Neural cell (in vitro differentiated cells): Measurements from ENCODE around the gene GJB2. TPM values are rescaled to one million over a fixed set of nuclear protein-coding genes. Genes with fewer than 3 reads are reported as not detected.

Experiments
- H2AFZ ChIP-seq: fragments of 200-600, 300-800 bp; sonication (generic), shearing (Covaris generic); 2 replicates; pipeline ENCODE4 v1.6.0; 2014; ENCODE audit warnings: low read depth, mild to moderate bottlenecking, antibody characterized with exemption, low read length, moderate library complexity
- H3F3A ChIP-seq: fragments of 200-600 bp; shearing (Covaris generic); 2 replicates; pipeline ENCODE4 v1.6.1; 2016; ENCODE audit warnings: mild to moderate bottlenecking, moderate library complexity, mixed read lengths, antibody characterized with exemption, low read length; ENCODE audit not compliant: insufficient read depth, poor library complexity, severe bottlenecking
- H3K27ac ChIP-seq: fragments of 200-600, 300-800 bp; sonication (generic), shearing (Covaris generic); 2 replicates; pipeline ENCODE4 v1.5.1; 2014; ENCODE audit warnings: mild to moderate bottlenecking, low read length, moderate library complexity
- H3K27me3 ChIP-seq: fragments of 300-800, 200-600 bp; sonication (generic), shearing (Covaris generic); 2 replicates; pipeline ENCODE4 v1.6.0; 2014; ENCODE audit warnings: mild to moderate bottlenecking, low read depth, low read length, moderate library complexity; ENCODE audit not compliant: insufficient read depth
- H3K36me3 ChIP-seq: fragments of 300-800, 200-600 bp; sonication (generic), shearing (Covaris generic); 2 replicates; pipeline ENCODE4 v1.5.1; 2014; ENCODE audit warnings: mild to moderate bottlenecking, antibody characterized with exemption, low read length, moderate library complexity; ENCODE audit not compliant: insufficient read depth
- H3K4me2 ChIP-seq: fragments of 300-800, 200-600 bp; sonication (generic), shearing (Covaris generic); 2 replicates; pipeline ENCODE4 v1.6.0; 2014; ENCODE audit warnings: mild to moderate bottlenecking, low read length
- H3K4me3 ChIP-seq: fragments of 300-800, 200-600 bp; sonication (generic), shearing (Covaris generic); 2 replicates; pipeline ENCODE4 v1.5.1; 2014; ENCODE audit warnings: mild to moderate bottlenecking, low read length, moderate library complexity
- H3K79me2 ChIP-seq: fragments of 200-600 bp; shearing (Covaris generic); replicated peaks from 2 replicates; pipeline ENCODE4 v1.6.0; 2014; ENCODE audit warnings: mild to moderate bottlenecking, low read length, moderate library complexity; ENCODE audit not compliant: insufficient read depth
- H3K9ac ChIP-seq: fragments of 300-800, 200-600 bp; sonication (generic), shearing (Covaris generic); 2 replicates; pipeline ENCODE4 v1.6.1; 2016; ENCODE audit warnings: mild to moderate bottlenecking, low read length, mixed read lengths
- H3K9me2 ChIP-seq: fragments of 200-600 bp; shearing (Covaris generic); 2 replicates; pipeline ENCODE4 v1.6.1; 2016; ENCODE audit warnings: mild to moderate bottlenecking, low read length, mixed read lengths; ENCODE audit not compliant: insufficient read depth
- H3K9me3 ChIP-seq: fragments of 200-600, 300-800 bp; sonication (generic), shearing (Covaris generic); 2 replicates; pipeline ENCODE4 v1.6.1; 2016; ENCODE audit warnings: mild to moderate bottlenecking, mixed run types, low read length, moderate library complexity, mixed read lengths
- H4K20me1 ChIP-seq: fragments of 200-600 bp; shearing (Covaris generic); 2 replicates; pipeline ENCODE4 v1.6.1; 2016; ENCODE audit warnings: mild to moderate bottlenecking, mixed run types; ENCODE audit not compliant: insufficient read depth
- CTCF ChIP-seq: fragments of 450-650 bp; IDR thresholded peaks from 2 replicates; pipeline ENCODE4 v1.5.1; 2014; ENCODE audit warnings: antibody characterized with exemption, mild to moderate bottlenecking, moderate library complexity; ENCODE audit not compliant: poor library complexity, severe bottlenecking
- EP300 ChIP-seq: fragments of 450-650 bp; conservative IDR thresholded peaks from 2 replicates; pipeline ENCODE4 v1.6.1; 2014; ENCODE audit warnings: antibody characterized with exemption, mild to moderate bottlenecking, moderate library complexity; ENCODE audit not compliant: poor library complexity, severe bottlenecking
- EZH2 ChIP-seq: fragments of 200-600, 300-800 bp; shearing (Covaris generic), sonication (generic); IDR thresholded peaks from 2 replicates; pipeline ENCODE4 v1.6.1; 2014; ENCODE audit warnings: antibody characterized with exemption, low read length, borderline replicate concordance, mild to moderate bottlenecking; ENCODE audit not compliant: insufficient read depth, poor library complexity, severe bottlenecking
- MXI1 ChIP-seq: fragments of 450-650 bp; conservative IDR thresholded peaks from 2 replicates; pipeline ENCODE4 v1.6.1; 2014; ENCODE audit warnings: antibody characterized with exemption, mild to moderate bottlenecking; ENCODE audit not compliant: poor library complexity, severe bottlenecking
- POLR2AphosphoS5 ChIP-seq: IDR thresholded peaks from 2 replicates; pipeline ENCODE4 v1.6.1; 2012
- RAD21 ChIP-seq: fragments of 450-650 bp; conservative IDR thresholded peaks from 2 replicates; pipeline ENCODE4 v1.6.1; 2014; ENCODE audit warnings: antibody characterized with exemption, mild to moderate bottlenecking, moderate library complexity
- SMC3 ChIP-seq: fragments of 450-650 bp; conservative IDR thresholded peaks from 2 replicates; pipeline ENCODE4 v1.6.1; 2014; ENCODE audit warnings: antibody characterized with exemption, mild to moderate bottlenecking, moderate library complexity; ENCODE audit not compliant: poor library complexity
- TAF1 ChIP-seq: IDR thresholded peaks from 2 replicates; pipeline ENCODE4 v1.6.1; 2012; ENCODE audit warnings: low read depth
- polyA plus RNA-seq: library from polyadenylated mRNA; depleted of rRNA; stranded (reverse); fragments of >200 nt; gene quantifications from 2 replicates; pipeline ENCODE4 v1.2.3, GENCODE V29; 2014
- TF ChIP-seq, protein P1 (sequence below): IDR thresholded peaks from 2 replicates; pipeline ENCODE4 v1.6.1; 2012; ENCODE audit warnings: borderline replicate concordance

The GJB2 gene
- polyA plus RNA-seq, 1 donor from 2014 or later, result not detected

GRCh38 chr13:20173116-20173746, 19.5 kb downstream of the GJB2 start:
- no peaks in the 10 kb centered on the region for H4K20me1 ChIP-seq
- no peaks in the 10 kb centered on the region for H3K36me3 ChIP-seq
- TF ChIP-seq TAF1 (no peak), EP300 (no peak), CTCF (no peak), SMC3 (no peak), EZH2 (no peak), MXI1 (no peak), RAD21 (no peak), POLR2AphosphoS5 (no peak)
- TF ChIP-seq, protein P1, sequence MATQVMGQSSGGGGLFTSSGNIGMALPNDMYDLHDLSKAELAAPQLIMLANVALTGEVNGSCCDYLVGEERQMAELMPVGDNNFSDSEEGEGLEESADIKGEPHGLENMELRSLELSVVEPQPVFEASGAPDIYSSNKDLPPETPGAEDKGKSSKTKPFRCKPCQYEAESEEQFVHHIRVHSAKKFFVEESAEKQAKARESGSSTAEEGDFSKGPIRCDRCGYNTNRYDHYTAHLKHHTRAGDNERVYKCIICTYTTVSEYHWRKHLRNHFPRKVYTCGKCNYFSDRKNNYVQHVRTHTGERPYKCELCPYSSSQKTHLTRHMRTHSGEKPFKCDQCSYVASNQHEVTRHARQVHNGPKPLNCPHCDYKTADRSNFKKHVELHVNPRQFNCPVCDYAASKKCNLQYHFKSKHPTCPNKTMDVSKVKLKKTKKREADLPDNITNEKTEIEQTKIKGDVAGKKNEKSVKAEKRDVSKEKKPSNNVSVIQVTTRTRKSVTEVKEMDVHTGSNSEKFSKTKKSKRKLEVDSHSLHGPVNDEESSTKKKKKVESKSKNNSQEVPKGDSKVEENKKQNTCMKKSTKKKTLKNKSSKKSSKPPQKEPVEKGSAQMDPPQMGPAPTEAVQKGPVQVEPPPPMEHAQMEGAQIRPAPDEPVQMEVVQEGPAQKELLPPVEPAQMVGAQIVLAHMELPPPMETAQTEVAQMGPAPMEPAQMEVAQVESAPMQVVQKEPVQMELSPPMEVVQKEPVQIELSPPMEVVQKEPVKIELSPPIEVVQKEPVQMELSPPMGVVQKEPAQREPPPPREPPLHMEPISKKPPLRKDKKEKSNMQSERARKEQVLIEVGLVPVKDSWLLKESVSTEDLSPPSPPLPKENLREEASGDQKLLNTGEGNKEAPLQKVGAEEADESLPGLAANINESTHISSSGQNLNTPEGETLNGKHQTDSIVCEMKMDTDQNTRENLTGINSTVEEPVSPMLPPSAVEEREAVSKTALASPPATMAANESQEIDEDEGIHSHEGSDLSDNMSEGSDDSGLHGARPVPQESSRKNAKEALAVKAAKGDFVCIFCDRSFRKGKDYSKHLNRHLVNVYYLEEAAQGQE, result no peak
- no peaks in the 10 kb centered on the region for H3K79me2 ChIP-seq
- H3F3A ChIP-seq, result no peaks in the 10 kb centered on the region
- H3K27ac ChIP-seq, result no peak overlapping the region
- no peak overlapping the region for H3K4me3 ChIP-seq
- H3K9me3 ChIP-seq, result no peaks in the 10 kb centered on the region
- no peaks in the 10 kb centered on the region for H3K27me3 ChIP-seq
- no peak overlapping the region for H2AFZ ChIP-seq
- no peaks in the 10 kb centered on the region for H3K9me2 ChIP-seq
- no peak overlapping the region for H3K9ac ChIP-seq
- no peak overlapping the region for H3K4me2 ChIP-seq

DNA sequence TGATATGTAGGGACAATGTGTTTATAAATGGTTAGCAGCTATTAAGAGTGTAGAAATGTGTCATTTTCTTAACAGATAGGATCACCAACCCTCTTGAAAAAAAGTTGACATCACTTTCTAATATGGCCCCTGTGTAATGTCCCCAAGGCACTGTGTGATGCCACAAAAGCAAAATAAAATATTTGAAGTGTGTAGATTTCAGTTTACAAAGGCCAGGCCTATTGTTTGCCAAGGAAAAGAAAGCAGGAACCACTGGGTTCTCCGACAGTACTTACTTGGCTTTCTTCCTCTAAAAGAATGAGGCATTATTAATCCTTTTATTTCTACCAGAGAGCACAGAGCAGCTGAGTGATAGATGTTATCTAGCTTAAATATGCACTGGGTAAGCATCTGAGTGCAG, 21.4 kb downstream of the GJB2 start:
- no peak overlapping the region for H2AFZ ChIP-seq
- no peak overlapping the region for H3K4me2 ChIP-seq

More for the DNA sequence above, 21.4 kb downstream of the GJB2 start:
- no peaks in the 10 kb centered on the region for H3K36me3 ChIP-seq
- H4K20me1 ChIP-seq, result no peaks in the 10 kb centered on the region
- no peaks in the 10 kb centered on the region for H3K9me3 ChIP-seq
- H3K79me2 ChIP-seq, result no peaks in the 10 kb centered on the region
- no peaks in the 10 kb centered on the region for H3K27me3 ChIP-seq
- H3K9ac ChIP-seq, result no peak overlapping the region
- H3K9me2 ChIP-seq, result no peaks in the 10 kb centered on the region
- no peak overlapping the region for H3K27ac ChIP-seq
- no peaks in the 10 kb centered on the region for H3F3A ChIP-seq
- TF ChIP-seq RAD21, result no peak
- TF ChIP-seq SMC3, result no peak
- TF ChIP-seq, protein P1, result no peak
- TF ChIP-seq TAF1, result no peak
- no peak for TF ChIP-seq CTCF
- no peak for TF ChIP-seq MXI1
- TF ChIP-seq EP300, result no peak
- TF ChIP-seq POLR2AphosphoS5, result no peak
- no peak for TF ChIP-seq EZH2
- no peak overlapping the region for H3K4me3 ChIP-seq
